LHCN-M2 (cell line): ENCODE data around the gene HELT. TPM values are rescaled to one million over a fixed set of nuclear protein-coding genes. Genes with fewer than 3 reads are reported as not detected.
"Not testable (repeated sequence)": the region's sequence is repeated elsewhere in the genome, so short reads cannot be mapped to it uniquely, and the experiment has no call there.

Experiments used
- DNase-seq: peaks from one replicate; pipeline ENCODE4 v3.0.0-alpha.2; 2012; ENCODE audit warnings: low read depth
- total RNA-seq: library from RNA; depleted of rRNA; stranded (reverse); fragments of >200 nt; gene quantifications from 2 replicates; pipeline ENCODE4 v1.2.3, GENCODE V29; 2014; rRNA removed

HELT gene
- total RNA-seq, 1 experiment from 2014 or later: not detected

DNA sequence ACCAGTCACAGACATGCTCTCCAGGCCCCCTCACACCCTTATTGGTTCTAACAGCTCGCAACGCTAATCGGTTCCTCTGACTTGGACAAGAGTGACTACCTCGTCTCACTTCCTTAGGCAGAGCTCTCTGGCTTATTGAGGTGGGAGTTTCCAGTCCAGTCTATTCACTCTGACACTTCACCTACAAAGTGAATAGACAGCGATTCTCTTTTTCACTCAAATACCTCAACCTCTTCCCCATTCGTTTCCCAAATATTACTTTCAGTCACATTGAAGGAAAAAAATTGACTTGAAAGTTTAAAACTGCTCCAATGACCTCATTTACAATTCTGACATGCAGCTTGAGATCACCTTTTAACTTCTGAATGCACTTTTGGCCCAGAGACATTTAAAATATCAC lies 17.7 kb downstream of the HELT start:
- no peak for DNase-seq

DNA sequence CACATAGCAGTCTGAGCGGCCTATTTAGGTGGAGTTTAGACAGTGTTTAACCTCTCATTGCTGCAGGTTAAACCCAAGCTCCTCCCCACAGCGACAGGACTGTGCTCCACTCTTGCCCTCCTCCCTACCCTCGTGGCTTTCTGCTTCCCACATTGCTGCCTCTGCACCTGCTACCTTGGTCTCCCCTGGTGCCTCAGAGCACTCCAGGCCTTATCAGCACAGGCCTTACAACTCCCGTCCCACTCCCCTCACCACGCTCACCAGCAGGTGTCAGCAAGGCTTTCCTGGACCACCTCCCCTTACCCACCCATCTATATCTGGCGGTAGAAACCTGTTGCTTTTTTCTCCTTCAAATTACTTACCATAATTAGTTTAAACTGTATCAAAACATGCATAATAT lies 18.6 kb downstream of the HELT start:
- DNase-seq: no peak

DNA sequence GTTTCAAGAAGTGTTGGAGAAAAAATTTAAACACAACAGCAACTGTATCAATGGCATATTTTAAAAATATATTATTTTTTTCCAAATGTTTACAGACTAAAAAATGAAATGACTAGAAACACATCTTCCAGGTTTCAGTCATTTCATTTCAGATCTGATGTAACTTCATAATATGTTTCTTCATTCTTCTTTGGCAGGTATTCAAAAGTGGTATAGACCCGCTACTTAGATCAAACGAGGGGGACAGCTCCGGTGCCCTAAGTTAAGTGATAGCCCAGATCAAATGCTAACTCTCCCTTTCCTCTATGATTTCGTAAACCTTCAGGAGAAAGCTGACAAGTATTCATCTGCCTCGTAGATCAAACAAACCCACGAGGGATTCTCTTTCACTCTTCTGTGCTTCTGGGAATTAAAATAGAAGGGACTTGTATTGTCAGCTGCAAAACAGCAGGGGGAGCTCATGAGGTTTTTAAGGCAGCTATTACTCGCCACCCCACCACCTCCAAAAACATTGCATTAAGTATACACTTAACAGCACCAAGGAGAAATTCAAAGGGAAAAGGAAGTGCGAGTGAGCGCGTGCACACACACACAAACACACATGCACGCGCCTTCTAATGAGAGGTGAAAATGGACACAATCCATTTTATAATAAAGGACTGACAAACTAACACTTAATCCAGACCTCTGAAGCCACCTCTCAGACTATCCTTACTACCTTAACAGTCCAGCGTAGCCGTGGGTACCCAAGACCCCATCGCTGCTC lies 21.4 kb downstream of the HELT start:
- DNase-seq: peak; percentile 52

DNA sequence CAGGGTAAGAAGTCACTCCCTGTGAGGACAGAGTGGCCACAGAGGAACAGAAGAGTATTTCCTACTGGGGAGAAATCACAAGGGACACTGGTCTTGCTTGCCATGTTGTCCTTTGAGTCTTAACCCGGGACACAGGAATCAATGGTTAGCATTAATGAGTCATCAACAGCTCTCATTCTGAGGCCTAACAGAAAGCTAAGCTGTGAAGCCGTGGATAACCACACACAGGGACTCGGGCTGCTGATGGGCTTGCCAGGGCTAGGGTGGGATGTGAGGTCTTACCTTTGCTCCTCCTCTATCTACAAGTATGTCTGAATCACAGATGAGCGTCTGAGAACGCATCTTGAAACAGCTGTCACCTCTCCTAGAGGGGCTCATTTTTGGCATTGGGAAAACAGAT lies 22.2 kb downstream of the HELT start:
- no peak for DNase-seq

DNA sequence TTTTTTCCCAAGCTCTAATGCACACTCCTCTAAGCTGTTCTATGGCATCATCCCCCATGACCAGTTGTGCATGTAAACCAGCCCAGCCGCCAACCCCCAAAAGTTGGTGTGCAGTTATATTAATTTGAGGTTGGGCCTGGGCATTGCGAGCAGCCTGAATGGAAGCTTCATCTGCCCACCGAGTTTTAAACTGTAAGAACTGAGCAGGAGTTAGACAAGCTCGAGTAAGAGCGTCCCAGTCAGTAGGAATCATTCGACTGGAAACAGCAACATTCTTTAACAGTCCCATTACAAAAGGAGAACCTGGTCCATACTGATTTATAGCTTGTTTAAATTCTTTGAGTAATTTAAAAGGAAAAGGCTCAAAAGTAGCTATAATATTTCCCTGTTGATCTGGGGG lies 32.0 kb downstream of the HELT start:
- not testable (repeated sequence) for DNase-seq

DNA sequence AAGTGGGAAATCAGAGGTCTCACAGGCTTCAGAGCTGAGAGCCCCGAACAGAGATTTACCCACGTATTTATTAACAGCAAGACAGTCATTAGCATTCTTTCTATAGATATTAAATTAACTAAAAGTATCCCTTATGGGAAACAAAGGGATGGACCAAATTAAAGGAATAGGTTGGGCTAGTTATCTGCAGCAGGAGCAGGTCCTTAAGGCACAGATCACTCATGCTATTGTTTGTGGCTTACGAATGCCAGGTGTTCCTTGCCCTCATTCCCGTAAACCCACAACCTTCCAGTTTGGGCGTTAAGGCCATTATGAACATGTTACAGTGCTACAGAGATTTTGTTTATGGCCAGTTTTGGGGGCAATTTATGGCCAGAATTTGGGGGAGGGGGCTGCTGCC lies 33.0 kb downstream of the HELT start:
- not testable (repeated sequence) for DNase-seq

DNA sequence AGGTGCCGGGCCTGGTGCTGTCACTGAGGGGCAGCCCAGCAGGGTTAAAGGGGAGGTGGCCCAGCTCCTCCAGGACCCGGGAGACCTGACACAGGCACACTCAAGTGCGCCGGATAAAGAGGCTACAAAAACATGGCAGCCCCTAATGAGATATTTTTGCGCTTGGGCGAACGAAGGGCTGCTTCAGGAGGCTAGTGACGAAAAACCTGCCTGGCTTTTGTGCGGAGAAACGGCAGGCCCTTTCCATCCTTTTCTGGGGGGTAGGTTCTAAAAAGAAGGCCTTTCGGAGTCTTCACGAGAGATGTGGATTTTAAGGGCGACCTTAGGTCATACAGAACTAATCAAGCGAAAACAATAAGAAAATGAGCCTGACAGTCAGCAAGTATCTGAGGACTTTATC lies 35.5 kb downstream of the HELT start:
- no peak for DNase-seq

DNA sequence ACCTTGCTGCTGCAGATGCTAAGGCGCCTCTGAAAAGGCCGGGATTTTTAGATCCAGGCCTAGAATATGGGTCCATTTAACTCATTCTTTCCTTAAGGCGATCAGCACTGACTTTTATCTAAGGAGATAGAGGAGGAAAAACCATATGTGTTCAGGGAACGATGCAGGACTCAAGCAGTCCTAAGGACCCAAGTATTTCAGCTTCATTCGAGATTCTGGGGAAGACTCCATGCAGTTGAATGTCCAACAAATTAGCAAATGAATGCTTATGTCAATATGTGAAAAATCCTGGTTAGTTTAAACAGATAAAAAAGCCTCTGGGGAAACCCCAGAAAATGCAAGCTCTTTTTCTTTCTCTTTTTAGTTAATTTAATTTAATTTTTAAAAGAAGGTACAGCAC lies 36.0 kb downstream of the HELT start:
- no peak for DNase-seq

DNA sequence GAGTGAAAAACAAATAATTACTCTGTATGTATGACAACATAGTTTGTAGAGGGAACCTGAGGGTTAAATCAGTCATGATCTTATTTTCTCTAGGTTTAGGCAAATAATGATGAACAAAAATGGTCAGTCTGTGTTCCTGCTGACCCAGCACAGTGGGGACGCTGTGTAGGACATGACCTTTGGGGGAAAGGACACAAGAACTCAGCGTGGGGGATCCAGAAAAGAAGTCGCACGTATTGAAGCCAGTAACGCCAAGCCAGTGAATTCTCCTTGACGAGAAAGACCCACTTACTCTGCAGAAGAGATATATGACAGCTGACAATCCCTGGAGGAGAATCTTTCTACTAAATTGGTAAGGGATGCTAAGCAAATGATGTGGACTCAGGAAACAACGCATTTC lies 36.6 kb downstream of the HELT start:
- no peak for DNase-seq

DNA sequence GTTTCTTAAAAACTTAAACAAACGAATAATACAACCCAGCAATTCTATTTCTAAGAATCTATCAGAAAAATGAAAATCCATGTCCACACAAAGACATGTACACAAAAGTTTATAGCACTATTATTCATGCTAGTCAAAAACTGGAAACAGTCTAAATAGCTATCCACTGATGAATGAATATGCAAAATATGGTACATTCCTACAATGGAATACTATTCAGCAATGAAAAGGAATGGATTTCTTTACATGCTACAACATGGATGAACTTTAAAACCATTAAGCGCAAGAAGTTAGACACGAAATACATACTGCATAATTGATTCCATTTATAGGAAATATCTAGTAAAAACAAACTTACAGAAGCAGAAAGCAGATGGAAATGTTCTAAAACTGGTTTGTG lies 43.3 kb downstream of the HELT start:
- DNase-seq: no peak

DNA sequence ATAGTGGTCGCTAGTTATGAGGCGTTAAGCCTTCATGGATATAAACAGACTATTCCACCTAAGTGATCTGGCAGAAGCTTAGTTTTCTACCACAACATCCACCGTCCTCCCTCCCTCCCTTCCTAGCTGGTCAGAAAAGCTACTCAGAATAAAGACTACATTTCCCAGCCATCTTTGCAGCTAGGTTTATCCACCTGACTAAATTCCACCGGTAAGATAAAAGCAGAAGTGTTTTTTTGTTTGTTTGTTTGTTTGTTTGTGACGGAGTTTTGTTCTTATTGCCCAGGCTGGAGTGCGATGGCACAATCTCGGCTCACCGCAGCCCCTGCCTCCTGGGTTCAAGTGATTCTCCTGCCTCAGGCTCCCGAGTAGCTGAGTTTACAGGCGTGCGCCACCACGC lies 44.3 kb downstream of the HELT start:
- DNase-seq: no peak

DNA sequence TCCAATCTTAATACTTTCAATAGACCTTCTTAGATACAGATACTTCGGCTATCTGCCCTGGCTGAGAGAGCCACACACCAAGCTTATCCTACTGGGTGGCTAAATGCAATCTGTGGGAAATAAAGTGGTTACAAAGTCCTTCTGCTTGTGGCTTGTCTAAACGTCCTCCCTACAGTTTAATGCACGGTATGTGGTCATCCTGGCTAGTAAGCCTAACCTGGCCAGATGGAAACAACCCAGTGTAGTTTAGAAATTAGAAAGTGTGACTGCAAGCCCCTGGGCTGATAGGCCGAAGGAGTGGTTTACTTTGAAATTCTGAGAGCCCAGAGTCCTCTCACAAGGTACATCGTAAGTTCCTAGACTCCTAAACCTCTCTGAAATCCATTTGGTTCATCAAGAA lies 47.9 kb downstream of the HELT start:
- DNase-seq: no peak

DNA sequence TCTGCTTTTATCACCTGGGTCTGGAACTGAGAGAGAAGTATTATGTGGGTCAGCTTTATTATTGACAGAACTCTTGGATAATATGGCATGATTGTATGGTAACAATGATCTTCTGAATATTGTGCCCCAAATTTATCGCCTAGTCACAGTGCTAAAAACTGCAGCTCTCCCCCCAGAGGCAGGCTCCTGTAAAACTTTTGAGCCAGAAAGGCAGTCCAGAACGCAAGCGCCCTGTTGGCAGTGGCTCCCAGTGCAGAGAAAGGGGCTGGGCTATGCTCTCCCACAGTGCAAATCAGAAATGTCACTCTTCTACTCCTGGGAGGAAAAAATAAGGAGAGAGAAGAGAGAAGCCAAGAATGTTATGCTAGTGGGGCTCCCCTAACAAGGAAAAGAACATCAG lies 50.5 kb downstream of the HELT start:
- no peak for DNase-seq

Other genes with a start within 250 kb of the HELT start
- gene ACSL1, start 192.5 kb upstream of the HELT start, total RNA-seq: 83.0 and 115 TPM in 2 replicates
- gene SLC25A4, start 124.8 kb downstream of the HELT start, total RNA-seq: 7.3 and 8.2 TPM in 2 replicates
- 46.2 and 47.4 TPM in 2 replicates for gene CFAP97, start 185.5 kb downstream of the HELT start, total RNA-seq
- 23.0 and 28.3 TPM in 2 replicates for gene SNX25, start 191.1 kb downstream of the HELT start, total RNA-seq